A673 (cell line): ENCODE measurements around the gene WNT7A. TPM values are rescaled to one million over a fixed set of nuclear protein-coding genes. Genes with fewer than 3 reads are reported as not detected.

Experiments
- BruUV-seq: library from RNA; stranded (reverse); fragments of 400-500 nt; replicated peaks from 2 replicates; lab custom pipeline; 2021; lab: Mats Ljungman, UMichigan
- CTCF ChIA-PET: fragments of 300-600 bp; sonication (Branson Sonifier 250); formaldehyde crosslinking; loops from one replicate; lab custom pipeline; 2022; ENCODE audit warnings: antibody characterized with exemption; lab: Charles Lee
- POLR2A ChIA-PET: fragments of 300-600 bp; sonication (Branson Sonifier 250); formaldehyde crosslinking; loops from one replicate; lab custom pipeline; 2022; ENCODE audit warnings: antibody characterized with exemption; ENCODE audit not compliant: low non-redundant PET; lab: Charles Lee
- DNase-seq: peaks from one replicate; pipeline ENCODE4 v3.0.0-alpha.2; 2015; ENCODE audit warnings: low spot score
- H3K27ac ChIP-seq: fragments of 200-600 bp; sonication (generic); 2 replicates; pipeline ENCODE4 v1.5.1; 2016; ENCODE audit warnings: mixed run types, low read depth, mild to moderate bottlenecking, mixed read lengths, antibody characterized with exemption, low read length; ENCODE audit not compliant: poor library complexity, severe bottlenecking
- H3K27me3 ChIP-seq: fragments of 200-600 bp; sonication (generic); replicated peaks from 2 replicates; pipeline ENCODE4 v1.6.1; 2017; ENCODE audit warnings: mixed run types, low read depth, mild to moderate bottlenecking, mixed read lengths, antibody characterized with exemption, low read length; ENCODE audit not compliant: insufficient read depth, poor library complexity
- H3K36me3 ChIP-seq: fragments of 200-600 bp; sonication (generic); 2 replicates; pipeline ENCODE4 v1.6.1; 2016; ENCODE audit warnings: mixed run types, mild to moderate bottlenecking, mixed read lengths, antibody characterized with exemption, low read length; ENCODE audit not compliant: insufficient read depth, poor library complexity, severe bottlenecking
- H3K4me1 ChIP-seq: fragments of 200-600 bp; sonication (generic); 2 replicates; pipeline ENCODE4 v1.6.1; 2017; ENCODE audit warnings: mixed run types, mild to moderate bottlenecking, mixed read lengths, antibody characterized with exemption, low read length; ENCODE audit not compliant: insufficient read depth, poor library complexity, severe bottlenecking
- H3K4me3 ChIP-seq: fragments of 200-600 bp; sonication (generic); 2 replicates; pipeline ENCODE4 v1.5.1; 2016; ENCODE audit warnings: low read depth, mixed run types, mild to moderate bottlenecking, mixed read lengths, low read length; ENCODE audit not compliant: poor library complexity, severe bottlenecking
- H3K9me3 ChIP-seq: fragments of 200-600 bp; sonication (generic); 2 replicates; pipeline ENCODE4 v1.6.1; 2016; ENCODE audit warnings: mixed run types, low read depth, mild to moderate bottlenecking, mixed read lengths, antibody characterized with exemption, low read length; ENCODE audit not compliant: poor library complexity, severe bottlenecking
- EZH2 ChIP-seq: fragments of 200-600 bp; sonication (generic); IDR thresholded peaks from 2 replicates; pipeline ENCODE4 v1.6.1; 2017; ENCODE audit warnings: borderline replicate concordance, low read depth, mild to moderate bottlenecking, mixed read lengths, antibody characterized with exemption, low read length; ENCODE audit not compliant: poor library complexity, severe bottlenecking
- intact Hi-C: fragments of 100-400 bp; cut with micrococcal nuclease; formaldehyde crosslinking; loops from one replicate; pipeline ENCODE4 v1.10.0; 2022; ENCODE audit not compliant: unreplicated experiment
- total RNA-seq: library from RNA; stranded (reverse); gene quantifications from 2 replicates; pipeline ENCODE4 v1.2.3, GENCODE V29; 2021
- TF ChIP-seq, protein P1 (sequence below): fragments of 300-800, 200-600 bp; sonication (generic); conservative IDR thresholded peaks from 2 replicates; pipeline ENCODE4 v1.5.1; 2017; ENCODE audit warnings: low read depth, mild to moderate bottlenecking, antibody characterized with exemption, low read length, moderate library complexity, mixed read lengths

WNT7A gene
- total RNA-seq, 1 experiment from 2014 or later = not detected

DNA sequence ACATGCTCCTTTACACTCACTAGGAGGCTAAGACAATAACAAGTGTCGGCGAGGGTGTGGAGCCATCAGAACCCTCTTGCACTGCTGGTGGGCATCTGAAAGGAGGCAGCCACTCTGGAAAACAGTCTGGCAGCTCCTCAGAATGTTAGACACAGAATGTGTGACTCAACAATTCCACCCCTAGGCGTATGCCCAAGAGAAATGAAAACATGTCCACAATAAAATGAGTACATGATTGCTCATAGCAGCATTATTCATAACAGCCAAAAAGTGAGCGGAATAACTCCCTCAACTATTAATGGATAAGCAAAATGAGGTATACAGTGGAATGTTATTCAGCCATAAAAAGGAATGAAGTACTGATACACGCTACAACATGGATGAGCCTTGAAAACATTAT, 57.8 kb downstream of the WNT7A start:
- ChIA-PET POLR2A (no interaction called here), CTCF (no interaction called here)
- Histone ChIP-seq H3K27ac (no peak overlapping the region), H3K4me1 (no peaks in the 10 kb centered on the region), H3K36me3 (no peaks in the 10 kb centered on the region), H3K4me3 (no peak overlapping the region), H3K9me3 (no peaks in the 10 kb centered on the region), H3K27me3 (no peaks in the 10 kb centered on the region)
- intact Hi-C loops = no loop called here
- no TSS peak for BruUV-seq
- no peak for DNase-seq
- TF ChIP-seq EZH2 = no peak
- TF ChIP-seq, protein P1, sequence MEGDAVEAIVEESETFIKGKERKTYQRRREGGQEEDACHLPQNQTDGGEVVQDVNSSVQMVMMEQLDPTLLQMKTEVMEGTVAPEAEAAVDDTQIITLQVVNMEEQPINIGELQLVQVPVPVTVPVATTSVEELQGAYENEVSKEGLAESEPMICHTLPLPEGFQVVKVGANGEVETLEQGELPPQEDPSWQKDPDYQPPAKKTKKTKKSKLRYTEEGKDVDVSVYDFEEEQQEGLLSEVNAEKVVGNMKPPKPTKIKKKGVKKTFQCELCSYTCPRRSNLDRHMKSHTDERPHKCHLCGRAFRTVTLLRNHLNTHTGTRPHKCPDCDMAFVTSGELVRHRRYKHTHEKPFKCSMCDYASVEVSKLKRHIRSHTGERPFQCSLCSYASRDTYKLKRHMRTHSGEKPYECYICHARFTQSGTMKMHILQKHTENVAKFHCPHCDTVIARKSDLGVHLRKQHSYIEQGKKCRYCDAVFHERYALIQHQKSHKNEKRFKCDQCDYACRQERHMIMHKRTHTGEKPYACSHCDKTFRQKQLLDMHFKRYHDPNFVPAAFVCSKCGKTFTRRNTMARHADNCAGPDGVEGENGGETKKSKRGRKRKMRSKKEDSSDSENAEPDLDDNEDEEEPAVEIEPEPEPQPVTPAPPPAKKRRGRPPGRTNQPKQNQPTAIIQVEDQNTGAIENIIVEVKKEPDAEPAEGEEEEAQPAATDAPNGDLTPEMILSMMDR = no peak

DNA sequence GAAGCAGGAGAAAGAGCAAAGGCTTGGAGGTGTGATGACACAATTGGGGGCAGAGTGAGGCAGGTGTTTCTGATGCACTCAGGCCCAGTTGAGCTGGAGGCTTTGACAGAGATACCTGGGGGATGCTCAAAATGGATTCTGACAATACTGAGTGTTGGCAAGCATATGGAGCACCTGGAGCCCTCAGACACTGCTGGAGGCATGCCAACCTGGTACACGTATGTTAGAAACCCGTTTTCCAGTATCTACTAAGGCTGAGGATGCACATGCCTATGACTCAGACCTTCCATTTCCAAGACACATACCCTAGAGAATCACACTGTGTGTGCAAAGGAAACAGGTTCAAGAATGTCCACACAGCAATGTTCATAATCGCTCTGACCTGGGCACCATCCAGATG, 58.7 kb downstream of the WNT7A start:
- intact Hi-C loops = no loop called here
- BruUV-seq = no TSS peak
- TF ChIP-seq, protein P1 = no peak
- TF ChIP-seq EZH2 = no peak

DNA sequence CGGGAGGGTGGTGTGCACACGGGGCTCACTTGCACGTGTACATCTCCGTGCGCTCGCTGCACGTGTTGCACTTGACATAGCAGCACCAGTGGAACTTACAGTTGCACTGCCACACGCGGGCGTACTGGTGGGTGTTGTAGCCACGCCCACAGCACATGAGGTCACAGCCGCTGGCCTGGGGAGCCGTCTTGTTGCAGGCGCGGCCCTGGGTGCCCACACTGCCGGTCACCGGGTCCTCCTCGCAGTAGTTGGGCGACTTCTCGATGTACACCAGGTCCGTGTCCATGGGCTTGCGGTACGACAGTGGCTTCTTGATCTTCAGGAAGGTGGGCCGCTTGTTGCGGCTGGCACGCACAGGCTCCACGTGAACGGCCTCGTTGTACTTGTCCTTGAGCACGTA, 61.0 kb downstream of the WNT7A start:
- intact Hi-C loops = no loop called here
- no peak for TF ChIP-seq EZH2
- TF ChIP-seq, protein P1 = no peak
- Histone ChIP-seq H3K4me3 (no peak overlapping the region), H3K9me3 (peaks cover 21% of the 10 kb centered on the region), H3K36me3 (no peaks in the 10 kb centered on the region), H3K27me3 (no peaks in the 10 kb centered on the region), H3K4me1 (no peaks in the 10 kb centered on the region), H3K27ac (no peak overlapping the region)
- no peak for DNase-seq
- BruUV-seq = no TSS peak
- CTCF ChIA-PET = no interaction called here
- POLR2A ChIA-PET = no interaction called here

More for the DNA sequence above, 58.7 kb downstream of the WNT7A start:
- no peak for DNase-seq
- no peaks in the 10 kb centered on the region for H3K27me3 ChIP-seq
- H3K27ac ChIP-seq = no peak overlapping the region
- H3K4me3 ChIP-seq = no peak overlapping the region
- CTCF ChIA-PET = no interaction called here
- H3K4me1 ChIP-seq = no peaks in the 10 kb centered on the region
- POLR2A ChIA-PET = no interaction called here
- no peaks in the 10 kb centered on the region for H3K9me3 ChIP-seq
- no peaks in the 10 kb centered on the region for H3K36me3 ChIP-seq
